Esophagus (tissue), 2 donors: ENCODE results near the gene VSTM4. TPM values are rescaled to one million over a fixed set of nuclear protein-coding genes. Genes with fewer than 3 reads are reported as not detected.

Source experiments
- H3K27ac ChIP-seq, 2 donors: one replicate each; pipeline ENCODE4 v1.5.1; 2013; ENCODE audit warnings: low read depth in 2 of 2, mild to moderate bottlenecking in 2 of 2, inconsistent platforms in 1 of 2, low read length in 1 of 2, moderate library complexity in 1 of 2
- H3K27me3 ChIP-seq, 2 donors: one replicate each; pipeline ENCODE4 v1.6.1; 2013; ENCODE audit warnings: low read length in 2 of 2, control low read depth in 1 of 2, mild to moderate bottlenecking in 1 of 2; ENCODE audit not compliant: insufficient read depth in 2 of 2, control insufficient read depth in 1 of 2
- H3K36me3 ChIP-seq, 2 donors: one replicate each; pipeline ENCODE4 v1.6.1; 2013; ENCODE audit warnings: low read length in 1 of 2; ENCODE audit not compliant: control insufficient read depth in 2 of 2, insufficient read depth in 2 of 2
- H3K4me1 ChIP-seq, 2 donors: one replicate each; pipeline ENCODE4 v1.6.1; 2013; ENCODE audit warnings: low read length in 1 of 2; ENCODE audit not compliant: control insufficient read depth in 2 of 2, insufficient read depth in 2 of 2
- H3K4me3 ChIP-seq, 2 donors: one replicate each; pipeline ENCODE4 v1.5.1; 2013; ENCODE audit warnings: low read length in 2 of 2, mild to moderate bottlenecking in 2 of 2, low read depth in 1 of 2, moderate library complexity in 1 of 2
- H3K9me3 ChIP-seq, 2 donors: one replicate each; pipeline ENCODE4 v1.6.1; 2013; ENCODE audit warnings: mild to moderate bottlenecking in 2 of 2, low read depth in 1 of 2, low read length in 1 of 2, moderate library complexity in 1 of 2; ENCODE audit not compliant: control insufficient read depth in 2 of 2, insufficient read depth in 1 of 2
- WGBS, 2 donors: extraction: QIAGEN DNeasy Blood & Tissue Kit; methylation state at CpG; one replicate each; pipeline ENCODE4 v1.1.7; 2013; 5-methylcytosine and 5-hydroxymethylcytosine counted together
- polyA plus RNA-seq, 2 donors: library from polyadenylated mRNA; stranded (reverse); fragments of 200-250 nt; gene quantifications; one replicate each; pipeline ENCODE4 v1.2.3, GENCODE V29; 2013
- donor health status: healthy with polysubstance abuse.
- donor health status: Bipolar disorder and iron deficiency.

Gene VSTM4
- polyA plus RNA-seq, 2 donors, result 0.31 to 1.2 TPM

DNA sequence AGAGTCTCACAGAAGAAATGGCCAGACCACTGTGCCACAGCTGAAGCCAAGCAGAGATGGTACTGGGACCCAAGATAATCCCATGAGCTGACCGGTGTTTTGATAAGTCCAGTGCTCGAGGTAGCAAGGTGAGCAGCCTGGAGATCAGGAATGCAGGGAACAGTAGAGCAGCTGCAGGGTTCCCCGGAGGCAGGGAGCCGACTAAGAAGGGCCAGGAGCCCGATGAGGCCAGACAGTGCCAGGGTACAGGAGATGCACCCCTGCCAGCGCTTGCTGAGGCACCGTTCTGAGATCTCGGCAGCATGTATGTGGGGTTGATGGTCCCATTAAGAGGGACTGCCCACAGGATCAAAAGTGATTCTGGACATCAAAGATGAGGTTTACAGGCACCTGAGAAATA lies 47.1 kb downstream of the VSTM4 start:
- no peaks in the 10 kb centered on the region for H3K9me3 ChIP-seq
- H3K27me3 ChIP-seq, result no peaks in the 10 kb centered on the region
- H3K4me1 ChIP-seq, result peaks cover 0 to 12% of the 10 kb centered on the region in 2 donors
- no peak overlapping the region for H3K4me3 ChIP-seq
- WGBS, 2 donors, result 88 to 94% methylated on average over 8 of the region's 8 CpGs
- no peaks in the 10 kb centered on the region for H3K36me3 ChIP-seq
- H3K27ac ChIP-seq, result no peak overlapping the region

DNA sequence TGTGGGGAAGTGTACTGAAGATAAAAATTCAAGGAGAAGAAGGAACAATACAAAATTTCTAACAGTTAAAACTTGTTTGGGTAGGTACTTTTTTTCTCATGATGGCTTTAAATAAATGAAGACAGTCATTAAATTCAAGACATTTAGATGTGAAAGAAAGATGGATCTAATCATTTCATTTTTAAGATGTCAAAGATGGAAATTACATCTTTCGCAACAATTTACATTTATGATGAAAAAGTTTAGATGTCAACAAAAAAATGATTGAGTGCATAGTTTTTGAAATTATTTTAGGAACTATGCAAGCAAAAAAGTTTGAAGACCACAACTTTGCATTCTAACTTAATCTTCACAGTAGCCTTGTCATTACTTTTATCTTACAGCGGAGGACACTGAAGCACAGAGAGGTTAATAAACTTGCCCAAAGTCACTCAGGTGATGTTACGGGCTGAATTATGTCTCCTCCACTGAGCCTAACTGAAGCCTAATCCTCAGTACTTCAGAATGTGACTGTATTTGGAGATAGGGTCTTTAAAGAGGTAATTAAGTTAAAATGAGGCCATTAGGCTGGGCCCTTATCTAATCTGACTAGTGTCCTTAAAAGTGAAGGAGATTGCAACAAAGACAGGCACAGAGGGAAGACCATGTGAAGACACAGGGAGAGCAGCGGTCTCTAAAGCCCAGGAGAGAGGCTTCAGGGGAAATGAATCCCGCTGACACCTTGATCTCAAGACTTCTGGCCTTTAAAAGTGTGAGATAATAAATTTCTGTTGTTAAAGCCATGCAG lies 48.2 kb downstream of the VSTM4 start:
- Histone ChIP-seq H3K27me3 (no peaks in the 10 kb centered on the region), H3K4me3 (no peak overlapping the region), H3K36me3 (no peaks in the 10 kb centered on the region), H3K27ac (no peak overlapping the region), H3K9me3 (no peaks in the 10 kb centered on the region), H3K4me1 (peaks cover 0 to 7% of the 10 kb centered on the region in 2 donors)
- WGBS, 2 donors, result 88 to 91% methylated on average over 5 of the region's 5 CpGs

DNA sequence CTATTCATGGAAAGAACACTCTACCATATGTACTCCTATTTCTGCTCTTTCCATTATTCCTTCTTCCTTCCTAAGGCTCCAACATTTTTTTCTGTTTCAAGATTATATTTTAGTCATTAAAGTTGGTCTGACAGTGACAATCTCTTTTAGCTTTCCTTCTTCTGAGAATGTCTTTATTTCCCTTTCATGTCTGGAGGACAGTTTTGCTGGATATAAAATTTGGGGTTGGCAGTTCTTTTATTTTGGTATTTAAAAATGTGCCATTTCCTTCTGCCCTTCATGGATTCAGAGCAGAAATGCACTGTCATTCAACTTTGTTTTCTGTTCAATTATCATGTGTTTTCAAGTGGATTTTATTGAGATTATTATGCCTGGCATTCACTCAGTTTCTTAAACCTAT lies 53.1 kb downstream of the VSTM4 start:
- no peak overlapping the region for H3K27ac ChIP-seq
- no peak overlapping the region for H3K4me3 ChIP-seq
- no peaks in the 10 kb centered on the region for H3K9me3 ChIP-seq
- H3K4me1 ChIP-seq, result peaks cover 3 to 4% of the 10 kb centered on the region in 2 donors
- H3K27me3 ChIP-seq, result no peaks in the 10 kb centered on the region
- H3K36me3 ChIP-seq, result no peaks in the 10 kb centered on the region

DNA sequence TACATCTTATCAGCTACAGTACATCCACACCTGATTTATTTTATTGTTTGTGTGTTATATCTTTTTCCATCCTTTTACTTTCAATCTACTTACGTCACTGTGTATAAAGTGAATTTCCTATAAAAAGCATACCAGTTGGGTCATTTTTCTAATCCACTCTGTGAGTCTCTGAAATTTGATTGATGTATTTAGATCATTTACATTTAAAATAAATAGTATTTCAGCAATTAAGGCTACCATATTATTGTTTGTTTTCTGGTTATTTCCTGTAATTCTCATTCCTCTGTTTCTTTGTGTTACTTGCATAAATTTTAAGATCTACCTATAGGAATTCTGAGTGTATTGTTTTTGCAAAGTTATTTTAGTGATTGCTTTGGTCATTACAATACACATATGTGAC lies 53.7 kb downstream of the VSTM4 start:
- Histone ChIP-seq H3K27me3 (no peaks in the 10 kb centered on the region), H3K27ac (no peak overlapping the region), H3K36me3 (no peaks in the 10 kb centered on the region), H3K4me1 (peaks cover 3 to 4% of the 10 kb centered on the region in 2 donors), H3K9me3 (no peaks in the 10 kb centered on the region), H3K4me3 (no peak overlapping the region)
- 92 to 94% methylated on average over 1 of the region's 1 CpG for WGBS, 2 donors

DNA sequence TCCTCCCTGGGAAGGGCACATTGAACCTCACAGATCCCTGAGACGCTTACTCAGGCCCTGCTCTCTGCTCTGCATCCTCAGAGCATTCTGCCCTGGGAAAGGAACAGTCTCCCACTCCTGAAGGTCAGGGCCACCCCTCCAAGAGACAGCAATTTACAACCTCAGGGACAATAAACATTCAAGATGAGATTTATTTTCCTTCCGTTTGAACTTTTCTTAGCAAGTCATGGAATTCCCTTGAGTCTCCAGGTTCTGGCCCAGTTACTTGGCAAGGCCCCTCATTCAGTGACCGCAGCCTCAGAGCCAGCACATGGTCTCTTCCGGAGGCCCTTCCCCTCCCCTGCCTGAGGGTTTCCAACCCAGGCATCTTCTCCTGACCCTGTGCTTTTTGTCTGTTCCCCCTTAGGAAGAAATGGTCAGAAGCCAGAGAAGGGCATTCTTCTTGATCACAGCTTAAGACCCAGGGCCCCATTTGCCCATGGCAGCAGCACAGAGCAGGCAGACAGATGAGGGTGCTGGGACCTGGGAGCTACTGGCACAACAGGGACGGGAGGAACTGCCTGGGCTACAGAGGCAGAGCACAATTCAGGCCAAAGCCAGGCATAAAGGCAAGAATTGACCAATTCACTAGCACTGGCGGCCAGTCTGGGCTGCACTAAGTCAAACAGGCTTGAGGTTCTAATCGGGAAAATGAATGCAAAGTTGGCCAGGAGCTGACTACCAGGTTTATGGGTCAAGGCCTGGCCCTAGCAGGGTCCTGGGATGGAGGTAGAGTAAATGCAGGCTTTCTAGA lies 56.7 kb downstream of the VSTM4 start:
- H3K27me3 ChIP-seq, result no peaks in the 10 kb centered on the region
- no peaks in the 10 kb centered on the region for H3K36me3 ChIP-seq
- no peak overlapping the region for H3K27ac ChIP-seq
- H3K9me3 ChIP-seq, result no peaks in the 10 kb centered on the region
- WGBS, 2 donors, result 75 to 77% methylated on average over 7 of the region's 7 CpGs
- no peak overlapping the region for H3K4me3 ChIP-seq
- H3K4me1 ChIP-seq, result peaks cover 7 to 9% of the 10 kb centered on the region in 2 donors

DNA sequence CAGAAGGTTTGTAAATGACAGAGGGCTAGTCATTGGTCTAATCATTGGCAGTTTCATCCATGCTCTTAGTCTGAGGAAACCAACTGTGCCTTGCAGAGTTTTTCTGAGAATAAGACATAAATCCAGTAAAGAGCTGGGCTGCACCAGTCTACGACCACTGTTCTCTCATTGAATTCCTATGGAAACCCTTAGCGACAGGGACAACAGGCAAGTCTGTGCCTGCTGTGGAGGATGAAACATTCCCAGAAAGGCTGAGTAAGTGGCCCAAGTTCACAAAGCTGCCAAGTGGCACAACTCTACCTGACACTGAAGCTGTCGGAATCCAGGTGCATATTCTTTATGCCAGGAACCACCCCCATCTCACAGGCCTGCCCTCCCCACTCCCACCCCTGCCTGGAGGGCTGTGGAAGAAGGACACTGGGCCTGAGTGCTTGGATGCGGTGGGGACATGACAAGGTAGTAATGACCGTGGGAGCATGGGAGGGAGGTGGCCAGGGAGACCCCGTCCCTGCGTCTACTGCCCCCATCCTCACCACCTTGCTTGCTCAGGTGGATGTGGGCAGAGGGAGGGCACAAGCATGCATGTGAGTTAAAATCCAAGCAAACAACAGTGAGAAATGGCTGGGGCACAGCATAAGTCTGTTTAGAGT lies 58.0 kb downstream of the VSTM4 start:
- Histone ChIP-seq H3K4me1 (peaks cover 10 to 15% of the 10 kb centered on the region in 2 donors), H3K4me3 (no peak overlapping the region), H3K9me3 (no peaks in the 10 kb centered on the region), H3K27ac (no peak overlapping the region), H3K36me3 (no peaks in the 10 kb centered on the region), H3K27me3 (no peaks in the 10 kb centered on the region)
- 67 to 72% methylated on average over 7 of the region's 7 CpGs for WGBS, 2 donors

DNA sequence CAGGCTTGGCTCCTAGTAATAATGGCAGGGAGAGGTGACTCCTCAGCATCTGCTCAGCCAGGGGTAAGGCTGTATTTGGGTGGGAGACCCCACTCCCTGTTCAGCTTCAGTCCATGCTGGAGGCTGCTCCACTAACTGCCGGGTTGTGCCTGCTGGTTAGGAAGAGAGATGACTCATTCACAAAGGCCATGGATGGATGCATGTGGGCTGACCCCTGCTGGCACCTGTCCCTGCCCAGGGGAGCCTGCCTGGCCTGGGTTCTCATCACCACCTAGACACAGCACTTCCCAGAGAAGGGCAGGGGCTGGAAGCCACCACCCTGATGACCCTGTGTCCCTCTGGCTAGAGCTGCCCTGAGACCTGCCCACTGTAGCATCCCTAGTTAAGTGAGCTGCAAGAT lies 59.0 kb downstream of the VSTM4 start:
- Histone ChIP-seq H3K36me3 (no peaks in the 10 kb centered on the region), H3K4me1 (peaks cover 10 to 15% of the 10 kb centered on the region in 2 donors), H3K27me3 (no peaks in the 10 kb centered on the region), H3K27ac (no peak overlapping the region), H3K9me3 (no peaks in the 10 kb centered on the region), H3K4me3 (no peak overlapping the region)
- WGBS, 2 donors, result 18% methylated on average over 1 of the region's 1 CpG

DNA sequence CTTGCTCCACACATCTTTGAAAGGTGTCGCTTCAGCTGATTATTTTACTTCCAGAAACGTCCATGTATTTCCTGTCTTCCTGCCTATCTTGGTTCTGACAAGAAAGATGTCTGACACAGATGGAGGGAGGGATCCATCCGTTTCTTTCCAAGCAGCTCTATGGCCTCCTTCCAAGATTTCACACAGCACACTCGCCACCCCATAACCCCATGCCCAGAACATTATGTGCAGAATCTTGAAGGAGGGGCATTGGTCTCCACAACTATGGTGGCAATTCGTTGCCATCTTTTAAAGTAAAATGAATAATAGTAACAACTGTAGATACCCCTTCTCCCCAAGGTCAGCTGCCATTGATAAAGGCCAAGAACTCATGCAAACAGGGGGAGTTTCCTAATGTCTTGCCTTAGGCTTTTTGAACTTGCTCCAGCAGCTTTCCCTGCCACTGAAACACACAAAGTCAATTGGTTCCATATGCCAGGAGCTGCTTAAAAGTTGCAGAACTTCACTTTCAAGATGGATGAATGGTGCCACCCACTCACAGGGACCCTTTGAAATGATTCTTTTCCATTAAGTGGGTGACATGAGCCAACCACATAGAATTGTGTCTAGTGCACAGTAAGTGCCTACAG lies 60.0 kb downstream of the VSTM4 start:
- no peak overlapping the region for H3K27ac ChIP-seq
- H3K4me1 ChIP-seq, result peaks cover 10 to 15% of the 10 kb centered on the region in 2 donors
- no peaks in the 10 kb centered on the region for H3K9me3 ChIP-seq
- no peaks in the 10 kb centered on the region for H3K36me3 ChIP-seq
- H3K27me3 ChIP-seq, result no peaks in the 10 kb centered on the region
- H3K4me3 ChIP-seq, result no peak overlapping the region
- WGBS, 2 donors, result 39 to 46% methylated on average over 5 of the region's 5 CpGs

DNA sequence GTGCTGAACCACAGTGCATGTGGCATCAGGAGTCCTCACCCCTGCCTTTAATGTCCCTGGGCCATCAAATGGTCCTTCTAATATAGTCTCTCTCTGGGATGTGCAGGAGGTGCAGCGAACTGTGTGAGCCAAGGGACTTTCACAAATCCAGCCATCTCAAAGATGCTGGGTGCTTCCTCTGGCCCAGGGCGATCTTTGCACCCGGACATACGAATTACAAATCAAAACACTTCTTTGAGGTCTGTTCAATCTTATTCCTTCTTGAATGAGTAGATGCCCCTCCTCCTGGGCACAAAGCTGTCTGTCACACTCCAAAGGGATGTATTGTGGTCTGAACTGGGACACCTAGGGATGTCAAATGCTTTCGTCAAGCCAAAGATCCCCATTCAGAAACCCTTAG lies 60.6 kb downstream of the VSTM4 start:
- no peaks in the 10 kb centered on the region for H3K9me3 ChIP-seq
- no peaks in the 10 kb centered on the region for H3K36me3 ChIP-seq
- WGBS, 2 donors, result 91 to 94% methylated on average over 5 of the region's 5 CpGs
- no peak overlapping the region for H3K4me3 ChIP-seq
- H3K4me1 ChIP-seq, result peaks cover 10 to 15% of the 10 kb centered on the region in 2 donors
- no peaks in the 10 kb centered on the region for H3K27me3 ChIP-seq
- no peak overlapping the region for H3K27ac ChIP-seq
